ENCODE measurements around the gene APAF1. TPM values are rescaled to one million over a fixed set of nuclear protein-coding genes. Genes with fewer than 3 reads are reported as not detected.

Gene APAF1, protein sequence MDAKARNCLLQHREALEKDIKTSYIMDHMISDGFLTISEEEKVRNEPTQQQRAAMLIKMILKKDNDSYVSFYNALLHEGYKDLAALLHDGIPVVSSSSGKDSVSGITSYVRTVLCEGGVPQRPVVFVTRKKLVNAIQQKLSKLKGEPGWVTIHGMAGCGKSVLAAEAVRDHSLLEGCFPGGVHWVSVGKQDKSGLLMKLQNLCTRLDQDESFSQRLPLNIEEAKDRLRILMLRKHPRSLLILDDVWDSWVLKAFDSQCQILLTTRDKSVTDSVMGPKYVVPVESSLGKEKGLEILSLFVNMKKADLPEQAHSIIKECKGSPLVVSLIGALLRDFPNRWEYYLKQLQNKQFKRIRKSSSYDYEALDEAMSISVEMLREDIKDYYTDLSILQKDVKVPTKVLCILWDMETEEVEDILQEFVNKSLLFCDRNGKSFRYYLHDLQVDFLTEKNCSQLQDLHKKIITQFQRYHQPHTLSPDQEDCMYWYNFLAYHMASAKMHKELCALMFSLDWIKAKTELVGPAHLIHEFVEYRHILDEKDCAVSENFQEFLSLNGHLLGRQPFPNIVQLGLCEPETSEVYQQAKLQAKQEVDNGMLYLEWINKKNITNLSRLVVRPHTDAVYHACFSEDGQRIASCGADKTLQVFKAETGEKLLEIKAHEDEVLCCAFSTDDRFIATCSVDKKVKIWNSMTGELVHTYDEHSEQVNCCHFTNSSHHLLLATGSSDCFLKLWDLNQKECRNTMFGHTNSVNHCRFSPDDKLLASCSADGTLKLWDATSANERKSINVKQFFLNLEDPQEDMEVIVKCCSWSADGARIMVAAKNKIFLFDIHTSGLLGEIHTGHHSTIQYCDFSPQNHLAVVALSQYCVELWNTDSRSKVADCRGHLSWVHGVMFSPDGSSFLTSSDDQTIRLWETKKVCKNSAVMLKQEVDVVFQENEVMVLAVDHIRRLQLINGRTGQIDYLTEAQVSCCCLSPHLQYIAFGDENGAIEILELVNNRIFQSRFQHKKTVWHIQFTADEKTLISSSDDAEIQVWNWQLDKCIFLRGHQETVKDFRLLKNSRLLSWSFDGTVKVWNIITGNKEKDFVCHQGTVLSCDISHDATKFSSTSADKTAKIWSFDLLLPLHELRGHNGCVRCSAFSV (N-terminal part only)
- total RNA-seq, result 40.7 and 45.6 TPM in 2 replicates

GRCh38 chr12:98644712-98645571 is at the start of gene APAF1, which contains the start of gene IKBIP:
Gene APAF1 (plus strand): TSS chr12:98645290. CDS start chr12:98648360, 3,070 bp downstream.
Gene IKBIP (minus strand): TSS chr12:98644788. CDS start chr12:98644701, 87 bp downstream.

Other genes starting within 250 kb of the APAF1 start
- 52.6 and 93.8 TPM in 2 replicates for gene TMPO, start 129.7 kb upstream of the APAF1 start, total RNA-seq
- gene SLC25A3, start 51.6 kb upstream of the APAF1 start, total RNA-seq, result 593 and 623 TPM in 2 replicates
- 120 and 128 TPM in 2 replicates for gene IKBIP, start 502 bp upstream of the APAF1 start, total RNA-seq